Common myeloid progenitor, CD34-positive (primary cell): ENCODE measurements around the gene WASF2.

Source experiments
- CTCF ChIA-PET: fragments of 350-600 bp; sonication (Branson Sonifier 250); formaldehyde crosslinking; loops from one replicate; lab custom pipeline; 2021; ENCODE audit warnings: antibody characterized with exemption; lab: Charles Lee
- POLR2A ChIA-PET: fragments of 350-600 bp; sonication (Branson Sonifier 250); formaldehyde crosslinking; loops from one replicate; lab custom pipeline; 2021; ENCODE audit warnings: antibody characterized with exemption; lab: Charles Lee
- DNase-seq, 3 donors: peaks; one replicate each; pipeline versions ENCODE4 v3.0.0 to v3.0.0-alpha.2; 2013
- H3K27ac ChIP-seq, 2 experiments: 1 replicate in 1 of 2; 2 replicates in 1 of 2; pipeline ENCODE4 v1.7.0; 2013; ENCODE audit warnings: inconsistent platforms in 2 of 2, low read length in 2 of 2, mild to moderate bottlenecking in 2 of 2, low read depth in 1 of 2, moderate library complexity in 1 of 2; ENCODE audit not compliant: severe bottlenecking in 2 of 2, insufficient read depth in 1 of 2, poor library complexity in 1 of 2
- H3K27me3 ChIP-seq, 5 experiments: replicated peaks in 2 of 5; 1 replicate in 3 of 5; 2 replicates in 2 of 5; pipeline versions ENCODE4 v1.6.1 to v1.7.0; 2013; ENCODE audit warnings: low read length in 4 of 5, mild to moderate bottlenecking in 2 of 5, moderate library complexity in 2 of 5, inconsistent platforms in 1 of 5; ENCODE audit not compliant: insufficient read depth in 5 of 5, control insufficient read depth in 4 of 5
- H3K36me3 ChIP-seq, 4 experiments: 1 replicate in 2 of 4; 2 replicates in 2 of 4; pipeline versions ENCODE4 v1.6.1 to v1.7.0; 2013; ENCODE audit warnings: low read length in 3 of 4, control low read depth in 1 of 4, mild to moderate bottlenecking in 1 of 4; ENCODE audit not compliant: control insufficient read depth in 4 of 4, insufficient read depth in 4 of 4
- H3K4me1 ChIP-seq, 4 experiments: 1 replicate in 3 of 4; 2 replicates in 1 of 4; pipeline versions ENCODE4 v1.6.1 to v1.7.1; 2013; ENCODE audit warnings: low read length in 3 of 4, mild to moderate bottlenecking in 3 of 4, control low read depth in 1 of 4, inconsistent platforms in 1 of 4, moderate library complexity in 1 of 4; ENCODE audit not compliant: control insufficient read depth in 4 of 4, insufficient read depth in 4 of 4; ENCODE audit errors: control extremely low read depth in 1 of 4
- H3K4me3 ChIP-seq, 7 experiments: 1 replicate in 4 of 7; 2 replicates in 3 of 7; pipeline versions ENCODE4 v1.5.1 to v1.7.0; 2013; ENCODE audit warnings: mild to moderate bottlenecking in 7 of 7, low read length in 6 of 7, moderate library complexity in 6 of 7, inconsistent platforms in 2 of 7, low read depth in 2 of 7, control low read depth in 1 of 7; ENCODE audit not compliant: insufficient read depth in 4 of 7, control insufficient read depth in 1 of 7; ENCODE audit errors: extremely low read depth in 1 of 7
- H3K9me3 ChIP-seq, 5 experiments: 1 replicate in 4 of 5; 2 replicates in 1 of 5; pipeline versions ENCODE4 v1.6.1 to v1.7.1; 2013; ENCODE audit warnings: low read length in 4 of 5, mild to moderate bottlenecking in 2 of 5, inconsistent platforms in 1 of 5, low read depth in 1 of 5, moderate library complexity in 1 of 5; ENCODE audit not compliant: control insufficient read depth in 4 of 5, insufficient read depth in 2 of 5; ENCODE audit errors: control extremely low read depth in 1 of 5
- WGBS: methylation state at CpG from one replicate; pipeline ENCODE4 v1.1.5; 2013; ENCODE audit not compliant: insufficient coverage; 5-methylcytosine and 5-hydroxymethylcytosine counted together

Gene WASF2

GRCh38 chr1:27358038-27358927 is 131.7 kb downstream of the WASF2 start:
- POLR2A ChIA-PET, result interaction anchor here (0.6 to 1.4 kb wide), 6 partner anchors 11 to 641 kb away, joined by 3 to 5 read pairs (median 3); no protein-coding TSS in a partner anchor
- H3K27me3 ChIP-seq, result no peaks in the 10 kb centered on the region
- no peaks in the 10 kb centered on the region for H3K9me3 ChIP-seq
- no peak for DNase-seq
- no peak overlapping the region for H3K27ac ChIP-seq
- CTCF ChIA-PET, result interaction anchor here (0.7 to 10.3 kb wide), 18 partner anchors 9 to 250 kb away, joined by 3 to 102 read pairs (median 10); partner anchors contain the start of genes MAP3K6 and SYTL1
- peaks cover 0 to 32% (median 6%) of the 10 kb centered on the region in 4 experiments for H3K36me3 ChIP-seq
- H3K4me1 ChIP-seq, result peaks cover 0 to 33% (median 19%) of the 10 kb centered on the region in 4 experiments
- 96% methylated on average over 15 of the region's 21 CpGs for WGBS
- H3K4me3 ChIP-seq, result no peak overlapping the region

GRCh38 chr1:27357281-27358037 is 132.5 kb downstream of the WASF2 start:
- peak; percentile 75 to 85 (median 84) for DNase-seq
- CTCF ChIA-PET, result interaction anchor here (0.5 to 10.3 kb wide), 22 partner anchors 9 to 1024 kb away, joined by 3 to 102 read pairs (median 5); partner anchors contain the start of genes MAP3K6 and SYTL1
- H3K27me3 ChIP-seq, result no peaks in the 10 kb centered on the region
- H3K4me3 ChIP-seq, result peak overlapping the region in 4 of 7 experiments; percentile 19 to 73 (median 55)
- peaks cover 0 to 33% (median 19%) of the 10 kb centered on the region in 4 experiments for H3K4me1 ChIP-seq
- no peaks in the 10 kb centered on the region for H3K9me3 ChIP-seq
- H3K36me3 ChIP-seq, result peaks cover 0 to 28% (median 7%) of the 10 kb centered on the region in 4 experiments
- H3K27ac ChIP-seq, result no peak overlapping the region
- POLR2A ChIA-PET, result interaction anchor here (0.6 to 1.4 kb wide), 8 partner anchors 8 to 640 kb away, joined by 3 to 5 read pairs (median 3); partner anchors contain the start of gene SYTL1
- WGBS, result 17% methylated on average over 33 of the region's 40 CpGs

DNA sequence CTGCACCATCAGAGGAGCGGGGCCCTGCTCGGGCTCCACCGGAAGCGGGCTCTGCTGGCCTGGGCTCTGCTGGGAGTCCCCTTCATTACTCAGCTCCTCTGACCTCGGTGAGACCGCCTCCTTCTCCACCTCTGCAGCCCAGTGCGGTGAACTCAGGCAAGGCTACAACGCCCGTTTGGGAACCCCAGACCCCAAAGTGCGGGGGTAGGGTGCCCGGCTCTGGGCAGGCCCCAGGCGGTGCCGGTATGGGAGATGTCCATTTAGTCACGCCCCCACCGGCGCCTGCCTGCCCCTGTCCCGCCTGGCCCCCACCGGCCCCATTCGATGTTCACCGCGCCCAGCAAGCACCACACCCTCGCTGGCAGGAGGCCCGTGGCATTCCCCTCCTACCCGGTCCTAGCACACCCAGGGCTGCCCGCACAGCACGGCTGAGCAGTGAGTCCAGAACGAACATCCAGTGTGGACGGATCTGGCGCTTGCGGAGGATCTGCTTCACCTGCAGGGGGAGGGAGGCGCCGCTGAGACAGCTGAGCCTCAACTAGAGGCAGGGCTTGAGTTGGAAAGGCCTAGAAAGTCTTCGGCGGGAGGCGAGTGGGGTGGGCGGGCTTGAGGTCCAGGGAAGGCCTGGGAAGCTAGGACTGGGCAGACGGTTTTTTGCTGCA is 133.2 kb downstream of the WASF2 start:
- peaks cover 0 to 25% (median 7%) of the 10 kb centered on the region in 4 experiments for H3K36me3 ChIP-seq

GRCh38 chr1:27356277-27356618 is 133.7 kb downstream of the WASF2 start:
- H3K27me3 ChIP-seq, result no peaks in the 10 kb centered on the region
- WGBS, result 96% methylated on average over 13 of the region's 13 CpGs
- ChIA-PET POLR2A (interaction anchor here (0.6 to 1.4 kb wide), 2 partner anchors 9 to 40 kb away, joined by 3 to 5 read pairs; no protein-coding TSS in a partner anchor), CTCF (interaction anchor here (0.8 to 10.3 kb wide), 11 partner anchors 12 to 57 kb away, joined by 3 to 102 read pairs (median 6); partner anchors contain the start of genes GPR3, MAP3K6 and SYTL1)
- peaks cover 0 to 33% (median 19%) of the 10 kb centered on the region in 4 experiments for H3K4me1 ChIP-seq
- H3K36me3 ChIP-seq, result peaks cover 0 to 30% (median 8%) of the 10 kb centered on the region in 4 experiments
- DNase-seq, result peak in 2 of 3 donors; percentile 38 to 61
- H3K4me3 ChIP-seq, result peak overlapping the region in 1 of 7 experiments; percentile 73
- no peak overlapping the region for H3K27ac ChIP-seq
- no peaks in the 10 kb centered on the region for H3K9me3 ChIP-seq

More for the DNA sequence above, 133.2 kb downstream of the WASF2 start:
- no peak overlapping the region for H3K27ac ChIP-seq
- H3K27me3 ChIP-seq, result no peaks in the 10 kb centered on the region
- H3K9me3 ChIP-seq, result no peaks in the 10 kb centered on the region
- ChIA-PET POLR2A (interaction anchor here (0.6 to 1.4 kb wide), 7 partner anchors 9 to 304 kb away, joined by 3 to 5 read pairs (median 3); partner anchors contain the start of gene SYTL1), CTCF (interaction anchor here (0.5 to 10.3 kb wide), 23 partner anchors 8 to 1024 kb away, joined by 3 to 102 read pairs (median 6); partner anchors contain the start of genes GPR3, MAP3K6 and SYTL1)
- 87% methylated on average over 36 of the region's 37 CpGs for WGBS
- H3K4me1 ChIP-seq, result peaks cover 0 to 33% (median 19%) of the 10 kb centered on the region in 4 experiments
- DNase-seq, result peak in 2 of 3 donors; percentile 15 to 22
- H3K4me3 ChIP-seq, result peak overlapping the region in 3 of 7 experiments; percentile 19 to 73 (median 57)

GRCh38 chr1:27355683-27356082 is 134.3 kb downstream of the WASF2 start:
- WGBS, result 96% methylated on average over 4 of the region's 5 CpGs
- no peaks in the 10 kb centered on the region for H3K27me3 ChIP-seq
- DNase-seq, result no peak
- CTCF ChIA-PET, result interaction anchor here (0.8 to 10.3 kb wide), 11 partner anchors 12 to 56 kb away, joined by 3 to 102 read pairs (median 4); partner anchors contain the start of genes GPR3, MAP3K6 and SYTL1
- no peak overlapping the region for H3K4me3 ChIP-seq
- POLR2A ChIA-PET, result interaction anchor here (1.4 kb wide), 1 partner anchor 10 kb away, joined by 5 read pairs; no protein-coding TSS in a partner anchor
- no peaks in the 10 kb centered on the region for H3K9me3 ChIP-seq
- H3K27ac ChIP-seq, result no peak overlapping the region
- H3K4me1 ChIP-seq, result peaks cover 0 to 30% (median 18%) of the 10 kb centered on the region in 4 experiments
- H3K36me3 ChIP-seq, result peaks cover 0 to 36% (median 11%) of the 10 kb centered on the region in 4 experiments
